ENCODE measurements around the gene SNAPC2.

Gene SNAPC2

DNA sequence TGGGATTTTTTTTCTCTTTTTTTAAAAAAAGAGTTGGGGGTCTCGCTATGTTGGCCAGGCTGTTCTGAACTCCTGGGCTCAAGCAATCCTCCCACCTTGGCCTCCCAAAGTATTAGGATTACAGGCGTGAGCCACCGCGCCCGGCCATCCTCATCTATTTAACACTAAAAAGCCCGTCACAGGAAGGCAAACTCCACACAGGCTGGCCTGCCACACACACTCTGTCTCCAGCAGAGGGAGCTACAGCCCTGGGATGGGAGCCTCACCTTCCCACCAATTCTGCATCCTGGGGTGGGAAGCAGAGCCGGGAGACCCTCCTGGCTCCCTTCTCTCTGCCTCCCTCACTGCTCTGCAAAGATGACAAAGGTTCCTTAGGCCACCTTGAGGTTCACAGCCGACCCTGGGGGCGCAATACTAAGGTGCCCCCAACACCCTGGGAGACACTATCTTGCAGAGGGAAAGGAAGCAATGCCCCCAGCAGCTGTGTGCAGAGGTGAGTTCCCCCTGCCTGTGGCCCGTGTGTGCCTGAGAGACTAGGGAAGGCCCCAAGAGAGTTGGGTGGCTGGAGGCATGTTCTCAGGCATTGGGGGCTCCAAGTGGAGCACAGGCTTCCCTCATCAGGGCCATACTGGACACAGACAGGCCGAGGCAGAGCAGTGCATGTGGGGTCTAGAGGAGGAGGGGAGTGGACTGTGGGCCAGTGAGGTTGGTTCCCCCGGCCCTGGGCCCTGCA is 50.7 kb downstream of the SNAPC2 start:
- peak; percentile 20 for DNase-seq (ENCODE audit: low read depth)
- H3K4me3 ChIP-seq (ENCODE audit: low read depth, low read length), result no peak overlapping the region
- TF ChIP-seq, protein P1, sequence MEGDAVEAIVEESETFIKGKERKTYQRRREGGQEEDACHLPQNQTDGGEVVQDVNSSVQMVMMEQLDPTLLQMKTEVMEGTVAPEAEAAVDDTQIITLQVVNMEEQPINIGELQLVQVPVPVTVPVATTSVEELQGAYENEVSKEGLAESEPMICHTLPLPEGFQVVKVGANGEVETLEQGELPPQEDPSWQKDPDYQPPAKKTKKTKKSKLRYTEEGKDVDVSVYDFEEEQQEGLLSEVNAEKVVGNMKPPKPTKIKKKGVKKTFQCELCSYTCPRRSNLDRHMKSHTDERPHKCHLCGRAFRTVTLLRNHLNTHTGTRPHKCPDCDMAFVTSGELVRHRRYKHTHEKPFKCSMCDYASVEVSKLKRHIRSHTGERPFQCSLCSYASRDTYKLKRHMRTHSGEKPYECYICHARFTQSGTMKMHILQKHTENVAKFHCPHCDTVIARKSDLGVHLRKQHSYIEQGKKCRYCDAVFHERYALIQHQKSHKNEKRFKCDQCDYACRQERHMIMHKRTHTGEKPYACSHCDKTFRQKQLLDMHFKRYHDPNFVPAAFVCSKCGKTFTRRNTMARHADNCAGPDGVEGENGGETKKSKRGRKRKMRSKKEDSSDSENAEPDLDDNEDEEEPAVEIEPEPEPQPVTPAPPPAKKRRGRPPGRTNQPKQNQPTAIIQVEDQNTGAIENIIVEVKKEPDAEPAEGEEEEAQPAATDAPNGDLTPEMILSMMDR (IDR thresholded peaks at IDR 0.05; ENCODE audit: low read depth, low read length, missing control alignments), result peak; percentile 86
- in situ Hi-C loops (cut with HindIII; ENCODE audit: low sequenced_read_pairs), result no loop called here

DNA sequence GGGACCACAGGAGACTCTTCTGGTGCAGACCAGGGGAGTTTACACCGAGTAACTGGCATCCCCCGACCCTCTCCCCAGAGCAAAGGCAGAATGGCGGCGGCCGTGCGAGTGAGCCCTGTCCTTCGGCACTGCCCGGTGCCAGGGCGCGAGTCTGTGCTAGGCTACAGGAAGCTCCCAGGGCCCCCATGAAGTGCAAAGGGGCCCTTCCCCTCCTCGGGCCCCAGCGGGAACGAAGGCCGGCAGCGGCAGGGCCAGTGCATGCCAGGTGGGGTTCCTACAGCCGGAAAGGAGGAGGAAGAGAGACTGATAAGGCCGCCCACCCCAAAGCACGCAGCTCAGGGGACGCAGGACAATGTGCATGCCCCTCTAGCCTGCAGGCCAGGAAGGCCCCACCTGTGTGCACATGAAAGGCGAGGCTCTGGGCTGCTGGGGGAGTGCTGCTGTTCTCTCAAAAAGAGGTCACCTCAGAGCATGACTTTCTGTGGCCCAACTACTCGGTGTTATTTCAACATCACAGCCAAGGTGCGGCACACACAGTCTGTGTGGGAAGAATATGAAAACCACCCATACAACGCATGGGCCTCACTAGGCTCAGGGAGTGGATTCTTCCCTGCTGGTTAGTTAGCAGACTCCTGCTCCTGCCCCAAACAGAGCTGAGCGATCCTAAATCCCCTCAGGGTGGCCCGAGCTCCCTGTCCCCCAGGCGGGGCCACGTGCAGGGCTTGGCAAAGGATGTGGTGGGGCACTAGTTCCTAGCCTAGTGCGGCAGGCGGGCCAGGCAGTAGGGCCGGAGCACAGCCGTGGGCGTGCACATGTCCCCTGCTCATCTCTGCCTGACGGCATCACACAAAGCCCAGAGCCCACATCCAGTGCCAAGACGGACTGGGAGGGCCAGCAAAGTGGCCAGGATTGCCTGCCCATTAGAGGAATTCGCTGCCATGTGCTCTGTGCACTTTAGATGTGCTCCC is 51.7 kb downstream of the SNAPC2 start:
- in situ Hi-C loops (cut with HindIII; ENCODE audit: low sequenced_read_pairs), result no loop called here
- TF ChIP-seq, protein P1 (IDR thresholded peaks at IDR 0.05; ENCODE audit: low read depth, low read length, missing control alignments), result no peak
- no peak for DNase-seq (ENCODE audit: low read depth)
- no peak overlapping the region for H3K4me3 ChIP-seq (ENCODE audit: low read depth, low read length)
